ENCODE measurements around the gene F10.

DNA sequence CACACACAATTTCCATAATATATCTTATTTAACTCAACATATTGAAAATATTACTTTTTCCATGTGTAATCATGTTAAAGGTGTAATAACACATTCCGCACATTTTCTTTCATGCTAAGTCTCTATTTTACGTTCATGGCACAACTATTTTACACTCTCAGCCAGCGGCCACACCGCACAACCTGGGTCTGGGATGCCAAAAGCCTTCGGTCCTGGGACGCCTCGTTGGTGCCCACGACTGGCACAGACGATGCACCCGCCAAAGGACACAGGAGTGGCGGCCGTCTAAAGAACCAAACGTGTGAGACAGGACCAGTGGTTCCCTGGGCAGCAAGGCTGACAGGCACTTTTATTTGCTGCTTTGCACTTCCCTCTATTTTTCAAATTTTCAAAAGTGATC, 25.8 kb downstream of the F10 start:
- no peak for TF ChIP-seq POLR2AphosphoS5 (IDR thresholded peaks at IDR 0.05; ENCODE audit: low read depth)
- TF ChIP-seq, protein P1, sequence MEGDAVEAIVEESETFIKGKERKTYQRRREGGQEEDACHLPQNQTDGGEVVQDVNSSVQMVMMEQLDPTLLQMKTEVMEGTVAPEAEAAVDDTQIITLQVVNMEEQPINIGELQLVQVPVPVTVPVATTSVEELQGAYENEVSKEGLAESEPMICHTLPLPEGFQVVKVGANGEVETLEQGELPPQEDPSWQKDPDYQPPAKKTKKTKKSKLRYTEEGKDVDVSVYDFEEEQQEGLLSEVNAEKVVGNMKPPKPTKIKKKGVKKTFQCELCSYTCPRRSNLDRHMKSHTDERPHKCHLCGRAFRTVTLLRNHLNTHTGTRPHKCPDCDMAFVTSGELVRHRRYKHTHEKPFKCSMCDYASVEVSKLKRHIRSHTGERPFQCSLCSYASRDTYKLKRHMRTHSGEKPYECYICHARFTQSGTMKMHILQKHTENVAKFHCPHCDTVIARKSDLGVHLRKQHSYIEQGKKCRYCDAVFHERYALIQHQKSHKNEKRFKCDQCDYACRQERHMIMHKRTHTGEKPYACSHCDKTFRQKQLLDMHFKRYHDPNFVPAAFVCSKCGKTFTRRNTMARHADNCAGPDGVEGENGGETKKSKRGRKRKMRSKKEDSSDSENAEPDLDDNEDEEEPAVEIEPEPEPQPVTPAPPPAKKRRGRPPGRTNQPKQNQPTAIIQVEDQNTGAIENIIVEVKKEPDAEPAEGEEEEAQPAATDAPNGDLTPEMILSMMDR (IDR thresholded peaks at IDR 0.05; ENCODE audit: insufficient read depth, low read length) = no peak
- no peak for TF ChIP-seq GABPA (IDR thresholded peaks at IDR 0.05; ENCODE audit: low read depth)
- no peak for TF ChIP-seq SPI1 (IDR thresholded peaks at IDR 0.05; ENCODE audit: borderline replicate concordance, low read depth)
